Calu3 (cell line): ENCODE measurements around the gene KRTAP5-8. TPM values are rescaled to one million over a fixed set of nuclear protein-coding genes. Genes with fewer than 3 reads are reported as not detected.
"Not testable (repeated sequence)": the region's sequence is repeated elsewhere in the genome, so short reads cannot be mapped to it uniquely, and the experiment has no call there.

Experiments
- BruUV-seq: library from RNA; stranded (reverse); fragments of 400-500 nt; replicated peaks from 2 replicates; lab custom pipeline; 2021; lab: Mats Ljungman, UMichigan
- CTCF ChIA-PET: fragments of 300-600 bp; sonication (Branson Sonifier 250); formaldehyde crosslinking; loops from one replicate; lab custom pipeline; 2022; ENCODE audit warnings: antibody characterized with exemption; lab: Charles Lee
- DNase-seq: peaks from one replicate; pipeline ENCODE4 v3.0.0; 2022
- H3K27ac Mint-ChIP-seq: one replicate; pipeline ENCODE4 v1.8.0; 2022; ENCODE audit warnings: mixed read lengths; ENCODE audit not compliant: unreplicated experiment
- H3K27me3 Mint-ChIP-seq: one replicate; pipeline ENCODE4 v1.8.0; 2022; ENCODE audit warnings: mixed read lengths; ENCODE audit not compliant: unreplicated experiment
- H3K36me3 Mint-ChIP-seq: one replicate; pipeline ENCODE4 v1.8.0; 2022; ENCODE audit warnings: mild to moderate bottlenecking, moderate library complexity, mixed read lengths; ENCODE audit not compliant: insufficient read depth, unreplicated experiment
- H3K4me1 Mint-ChIP-seq: one replicate; pipeline ENCODE4 v1.8.0; 2022; ENCODE audit warnings: mild to moderate bottlenecking, low read depth, mixed read lengths; ENCODE audit not compliant: unreplicated experiment
- H3K4me3 Mint-ChIP-seq: one replicate; pipeline ENCODE4 v1.8.0; 2022; ENCODE audit warnings: mild to moderate bottlenecking, low read depth, moderate library complexity, mixed read lengths; ENCODE audit not compliant: unreplicated experiment
- H3K9me3 Mint-ChIP-seq: one replicate; pipeline ENCODE4 v1.8.0; 2022; ENCODE audit warnings: low read depth, mixed read lengths; ENCODE audit not compliant: unreplicated experiment
- intact Hi-C: fragments of 100-400 bp; cut with micrococcal nuclease; formaldehyde crosslinking; loops from one replicate; pipeline ENCODE4 v1.10.0; 2022; ENCODE audit not compliant: unreplicated experiment
- total RNA-seq: library from RNA; stranded (reverse); gene quantifications from 2 replicates; pipeline ENCODE4 v1.2.3, GENCODE V29; 2022
- TF ChIP-seq, protein P1 (sequence below): fragments of 200-600 bp; IDR thresholded peaks from one replicate; pipeline ENCODE4 v1.8.0; 2022; ENCODE audit warnings: antibody characterized with exemption; ENCODE audit not compliant: unreplicated experiment

Gene KRTAP5-8
- total RNA-seq, 1 experiment from 2014 or later = not detected

DNA sequence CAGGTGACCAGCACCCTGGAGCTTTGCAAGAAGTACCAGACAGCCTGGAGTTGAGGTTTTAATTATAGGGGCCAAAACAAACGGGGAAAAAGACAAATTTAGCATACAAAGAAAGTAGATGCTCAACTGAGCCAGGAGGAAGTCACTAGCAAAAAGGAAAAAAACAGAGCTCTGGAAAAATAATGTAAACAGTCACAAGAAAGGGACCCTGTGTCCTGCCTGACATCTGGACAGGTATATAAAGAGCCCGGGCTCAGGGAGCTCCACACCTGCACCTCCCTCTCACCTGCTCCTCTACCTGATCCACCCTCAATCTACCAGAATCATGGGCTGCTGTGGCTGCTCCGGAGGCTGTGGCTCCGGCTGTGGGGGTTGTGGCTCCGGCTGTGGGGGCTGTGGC lies 27.4 kb downstream of the KRTAP5-8 start, which contains the start of gene KRTAP5-10:
KRTAP5-10 (plus strand) TSS at position 301 of the 400 bp plus-strand sequence; CDS start at position 326, 25 bp downstream.
- intact Hi-C loops = no loop called here
- H3K4me1 Mint-ChIP-seq = peaks cover 8% of the 10 kb centered on the region
- peaks cover 4% of the 10 kb centered on the region for H3K9me3 Mint-ChIP-seq
- peaks cover 96% of the 10 kb centered on the region for H3K27me3 Mint-ChIP-seq
- no peak within 1 kb of the TSS for H3K27ac Mint-ChIP-seq
- BruUV-seq = no TSS peak
- DNase-seq = no peak
- H3K36me3 Mint-ChIP-seq = no peaks in the 10 kb centered on the region
- no peak within 1 kb of the TSS for H3K4me3 Mint-ChIP-seq
- CTCF ChIA-PET = no interaction called here
- TF ChIP-seq, protein P1, sequence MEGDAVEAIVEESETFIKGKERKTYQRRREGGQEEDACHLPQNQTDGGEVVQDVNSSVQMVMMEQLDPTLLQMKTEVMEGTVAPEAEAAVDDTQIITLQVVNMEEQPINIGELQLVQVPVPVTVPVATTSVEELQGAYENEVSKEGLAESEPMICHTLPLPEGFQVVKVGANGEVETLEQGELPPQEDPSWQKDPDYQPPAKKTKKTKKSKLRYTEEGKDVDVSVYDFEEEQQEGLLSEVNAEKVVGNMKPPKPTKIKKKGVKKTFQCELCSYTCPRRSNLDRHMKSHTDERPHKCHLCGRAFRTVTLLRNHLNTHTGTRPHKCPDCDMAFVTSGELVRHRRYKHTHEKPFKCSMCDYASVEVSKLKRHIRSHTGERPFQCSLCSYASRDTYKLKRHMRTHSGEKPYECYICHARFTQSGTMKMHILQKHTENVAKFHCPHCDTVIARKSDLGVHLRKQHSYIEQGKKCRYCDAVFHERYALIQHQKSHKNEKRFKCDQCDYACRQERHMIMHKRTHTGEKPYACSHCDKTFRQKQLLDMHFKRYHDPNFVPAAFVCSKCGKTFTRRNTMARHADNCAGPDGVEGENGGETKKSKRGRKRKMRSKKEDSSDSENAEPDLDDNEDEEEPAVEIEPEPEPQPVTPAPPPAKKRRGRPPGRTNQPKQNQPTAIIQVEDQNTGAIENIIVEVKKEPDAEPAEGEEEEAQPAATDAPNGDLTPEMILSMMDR = no peak

DNA sequence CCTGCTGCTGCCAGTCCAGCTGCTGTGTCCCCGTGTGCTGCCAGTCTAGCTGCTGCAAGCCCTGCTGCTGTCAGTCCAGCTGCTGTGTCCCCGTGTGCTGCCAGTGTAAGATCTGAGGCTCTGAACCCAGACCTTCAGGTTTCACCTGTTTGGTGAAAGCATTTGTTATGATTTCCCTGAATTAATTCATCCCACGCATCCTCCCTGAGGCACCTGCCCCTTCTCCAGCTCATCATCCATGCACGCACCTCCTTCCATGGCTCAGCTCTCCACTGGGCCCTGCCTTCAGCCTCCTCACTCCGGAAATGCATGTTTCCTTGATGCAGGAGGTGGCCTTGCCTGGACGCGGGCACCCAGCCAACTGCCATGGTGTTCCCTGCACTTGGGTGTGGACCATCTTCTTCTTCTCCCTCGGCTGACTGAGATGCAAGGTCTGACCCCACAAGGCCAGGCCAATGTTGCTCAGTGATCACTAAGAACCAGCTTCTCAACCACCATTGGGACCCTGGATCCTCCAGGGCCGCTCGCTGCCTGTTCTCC lies 28.3 kb downstream of the KRTAP5-8 start:
- Mint-ChIP-seq H3K27me3 (peaks cover 96% of the 10 kb centered on the region), H3K9me3 (peaks cover 4% of the 10 kb centered on the region), H3K36me3 (no peaks in the 10 kb centered on the region), H3K4me1 (peaks cover 8% of the 10 kb centered on the region), H3K27ac (no peak overlapping the region), H3K4me3 (no peak overlapping the region)
- DNase-seq = peak; percentile 33
- CTCF ChIA-PET = no interaction called here
- TF ChIP-seq, protein P1 = no peak
- intact Hi-C loops = no loop called here
- no TSS peak for BruUV-seq

DNA sequence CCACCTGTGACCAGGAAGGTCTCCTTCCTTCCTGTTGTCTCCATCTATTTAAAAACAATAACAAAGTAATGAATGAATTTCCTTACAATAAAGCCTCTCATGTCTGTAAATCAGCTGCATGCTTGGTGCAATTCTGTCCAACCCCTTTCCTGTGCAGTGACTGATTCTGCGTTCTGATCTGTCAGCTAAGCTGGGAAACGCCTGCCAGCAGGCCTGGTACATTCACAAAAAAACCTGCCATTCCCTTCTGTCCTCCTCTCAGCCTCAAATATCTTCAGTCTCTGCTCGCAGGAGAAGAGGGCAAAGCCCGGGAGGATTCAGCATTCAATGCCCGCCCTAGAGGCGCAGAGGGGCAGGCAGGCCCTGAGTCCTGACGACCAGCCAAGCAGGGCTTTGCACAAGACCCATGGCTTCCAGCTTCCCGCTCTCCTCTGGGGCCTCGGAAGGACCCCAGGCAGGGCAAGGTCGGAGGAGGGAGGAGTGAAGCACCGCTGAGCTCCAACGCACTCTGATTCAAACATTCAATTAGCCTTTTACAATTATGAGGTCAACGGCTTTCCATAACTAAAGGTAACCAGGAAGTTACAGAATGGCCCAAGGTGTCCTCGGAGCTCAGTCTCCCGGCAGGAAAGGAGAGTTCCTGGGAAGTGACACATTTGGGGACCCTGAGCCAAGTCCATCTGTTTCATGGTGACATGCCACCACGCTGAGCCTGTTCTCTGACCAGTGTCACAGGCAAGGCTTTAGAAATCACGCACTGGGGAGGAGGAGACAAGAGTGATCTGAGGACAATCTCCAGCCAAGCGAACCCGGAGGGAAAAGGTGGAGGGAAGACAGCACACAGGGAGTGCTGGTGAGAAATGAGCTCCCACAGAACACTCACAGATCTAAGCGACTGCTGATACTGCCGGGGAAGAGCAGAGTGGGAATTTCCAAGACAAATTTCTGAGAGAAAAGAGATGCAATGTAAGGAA lies 29.1 kb downstream of the KRTAP5-8 start:
- H3K36me3 Mint-ChIP-seq, intact Hi-C loops, H3K4me3 Mint-ChIP-seq, CTCF ChIA-PET, DNase-seq, H3K9me3 Mint-ChIP-seq, H3K4me1 Mint-ChIP-seq, BruUV-seq, H3K27ac Mint-ChIP-seq: not testable (repeated sequence)
- H3K27me3 Mint-ChIP-seq = peaks cover 90% of the 10 kb centered on the region

DNA sequence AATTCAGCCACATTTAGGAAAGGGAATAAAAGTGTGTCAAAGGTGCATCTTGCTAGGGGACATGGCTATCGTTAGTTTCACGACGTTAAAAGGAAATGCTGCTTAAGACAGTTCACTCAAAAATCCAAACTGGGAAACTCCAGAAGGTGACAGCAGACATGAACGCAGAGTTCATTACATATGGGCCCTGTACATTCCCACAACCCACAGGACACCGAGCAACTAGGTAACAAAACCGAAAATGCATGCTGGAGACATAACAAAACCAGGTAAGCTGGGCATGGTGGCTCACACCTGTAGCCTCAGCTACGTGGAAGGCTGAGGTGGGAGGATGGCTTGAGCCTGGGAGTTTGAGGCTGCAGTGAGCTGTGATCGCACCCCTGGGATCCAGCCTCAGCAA lies 29.8 kb downstream of the KRTAP5-8 start:
- H3K9me3 Mint-ChIP-seq, H3K27ac Mint-ChIP-seq, CTCF ChIA-PET, H3K4me3 Mint-ChIP-seq, H3K36me3 Mint-ChIP-seq, DNase-seq, BruUV-seq, H3K4me1 Mint-ChIP-seq, intact Hi-C loops: not testable (repeated sequence)
- peaks cover 91% of the 10 kb centered on the region for H3K27me3 Mint-ChIP-seq

DNA sequence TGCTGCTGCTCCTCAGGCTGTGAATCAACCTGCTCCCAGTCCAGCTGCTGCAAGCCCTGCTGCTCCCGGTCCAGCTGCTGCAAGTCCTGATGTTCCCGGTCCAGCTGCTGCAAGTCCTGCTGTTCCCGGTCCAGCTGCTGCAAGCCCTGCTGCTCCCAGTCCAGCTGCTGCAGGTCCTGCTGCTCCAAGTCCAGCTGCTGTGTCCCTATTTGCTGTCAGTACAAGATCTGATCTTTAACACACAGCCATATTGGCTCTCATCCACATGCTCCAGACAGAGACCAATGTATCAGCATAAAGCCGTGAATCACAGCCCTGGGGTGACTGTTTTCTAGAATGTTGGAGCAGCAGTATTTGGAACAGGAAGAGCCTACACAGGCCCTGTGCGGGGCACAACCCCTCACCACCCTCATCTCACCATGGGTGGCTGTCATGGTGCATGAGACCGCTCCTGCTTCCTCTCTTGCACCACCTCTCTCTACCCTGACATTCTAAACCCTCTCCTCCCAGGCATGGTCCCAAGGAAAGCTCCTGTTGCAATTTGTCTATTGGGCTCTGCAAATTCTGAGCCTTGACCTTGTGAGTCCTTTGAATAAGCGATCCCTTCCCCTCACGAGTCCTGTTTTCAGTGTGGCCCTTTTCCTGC lies 31.0 kb downstream of the KRTAP5-8 start:
- H3K4me3 Mint-ChIP-seq = no peak overlapping the region
- H3K27ac Mint-ChIP-seq = no peak overlapping the region
- no peaks in the 10 kb centered on the region for H3K9me3 Mint-ChIP-seq
- intact Hi-C loops = no loop called here
- TF ChIP-seq, protein P1 = no peak
- CTCF ChIA-PET = no interaction called here
- no peak for DNase-seq
- H3K4me1 Mint-ChIP-seq = peaks cover 8% of the 10 kb centered on the region
- H3K27me3 Mint-ChIP-seq = peaks cover 91% of the 10 kb centered on the region
- BruUV-seq = no TSS peak
- H3K36me3 Mint-ChIP-seq = no peaks in the 10 kb centered on the region

DNA sequence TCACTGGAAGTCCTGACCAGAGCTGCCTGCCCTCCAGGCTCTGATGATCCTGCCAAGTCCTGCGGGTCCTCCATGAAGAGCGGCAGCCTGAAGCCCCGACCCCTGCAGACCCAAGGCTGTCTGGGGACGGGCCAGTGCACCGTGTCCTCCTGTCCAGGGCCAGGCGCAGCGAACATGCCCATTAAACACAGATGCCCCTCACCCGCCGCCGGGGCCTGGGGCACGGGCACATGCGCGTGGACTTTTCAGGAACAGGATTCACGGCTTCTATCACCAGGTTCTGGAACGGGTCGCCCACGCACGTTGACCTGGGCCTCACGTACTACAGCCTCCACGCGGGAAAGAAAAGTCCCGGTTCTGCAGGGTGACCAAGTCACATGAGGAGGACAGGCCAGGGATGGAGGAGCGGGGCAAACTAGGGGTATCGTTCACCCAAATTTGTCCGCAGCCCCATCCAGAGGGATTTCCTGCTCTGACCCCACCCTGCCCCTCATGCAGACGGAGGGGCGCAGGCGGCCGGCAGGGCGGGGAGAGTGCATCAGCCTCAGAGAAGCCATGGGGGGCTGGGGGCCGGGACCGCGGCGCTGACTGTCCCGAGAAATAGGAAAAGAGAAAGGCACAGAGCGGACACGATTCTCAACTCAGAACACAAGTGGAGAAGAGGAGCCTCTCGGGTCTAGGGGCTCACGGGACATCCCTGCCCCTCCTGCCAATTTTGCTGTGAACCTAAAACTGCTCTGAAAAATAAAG lies 33.5 kb downstream of the KRTAP5-8 start:
- H3K27ac Mint-ChIP-seq, intact Hi-C loops, H3K36me3 Mint-ChIP-seq, BruUV-seq, H3K4me3 Mint-ChIP-seq, DNase-seq, CTCF ChIA-PET, H3K4me1 Mint-ChIP-seq, H3K9me3 Mint-ChIP-seq: not testable (repeated sequence)
- H3K27me3 Mint-ChIP-seq = peaks cover 91% of the 10 kb centered on the region
